ENCODE measurements around the gene HLX. TPM values are rescaled to one million over a fixed set of nuclear protein-coding genes. Genes with fewer than 3 reads are reported as not detected.
A peak's percentile ranks its signal among the peaks of the same experiment; 100 is the strongest.

HLX gene
- total RNA-seq, 1 donor from 2014 or later = 5.0 TPM

DNA sequence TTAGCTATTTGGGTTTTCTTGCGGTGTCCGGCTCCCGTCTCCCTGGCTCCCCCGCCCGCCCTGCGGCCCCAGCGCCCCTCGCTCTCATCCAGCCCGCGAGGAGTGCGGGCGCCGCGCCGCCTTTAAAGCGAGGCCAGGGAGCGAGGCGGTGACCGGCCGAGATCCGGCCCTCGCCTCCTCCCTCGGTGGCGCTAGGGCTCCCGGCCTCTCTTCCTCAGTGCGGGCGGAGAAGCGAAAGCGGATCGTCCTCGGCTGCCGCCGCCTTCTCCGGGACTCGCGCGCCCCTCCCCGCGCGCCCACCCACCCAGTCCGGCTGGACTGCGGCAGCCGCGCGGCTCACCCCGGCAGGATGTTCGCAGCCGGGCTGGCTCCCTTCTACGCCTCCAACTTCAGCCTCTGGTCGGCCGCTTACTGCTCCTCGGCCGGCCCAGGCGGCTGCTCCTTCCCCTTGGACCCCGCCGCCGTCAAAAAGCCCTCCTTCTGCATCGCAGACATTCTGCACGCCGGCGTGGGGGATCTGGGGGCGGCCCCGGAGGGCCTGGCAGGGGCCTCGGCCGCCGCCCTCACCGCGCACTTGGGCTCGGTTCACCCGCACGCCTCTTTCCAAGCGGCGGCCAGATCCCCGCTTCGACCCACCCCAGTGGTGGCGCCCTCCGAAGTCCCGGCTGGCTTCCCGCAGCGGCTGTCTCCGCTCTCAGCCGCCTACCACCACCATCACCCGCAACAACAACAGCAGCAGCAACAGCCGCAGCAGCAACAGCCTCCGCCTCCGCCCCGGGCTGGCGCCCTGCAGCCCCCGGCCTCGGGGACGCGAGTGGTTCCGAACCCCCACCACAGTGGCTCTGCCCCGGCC, 492 bp downstream of the HLX start:
- intact Hi-C loops (cut with DNase I) = loop anchor here (2.0 to 10.0 kb wide), 5 partner anchors 37 to 1575 kb away; no protein-coding TSS in a partner anchor
- ATAC-seq (peak; percentile 72), DNase-seq (ENCODE audit: missing footprints) (peak; percentile 89)

DNA sequence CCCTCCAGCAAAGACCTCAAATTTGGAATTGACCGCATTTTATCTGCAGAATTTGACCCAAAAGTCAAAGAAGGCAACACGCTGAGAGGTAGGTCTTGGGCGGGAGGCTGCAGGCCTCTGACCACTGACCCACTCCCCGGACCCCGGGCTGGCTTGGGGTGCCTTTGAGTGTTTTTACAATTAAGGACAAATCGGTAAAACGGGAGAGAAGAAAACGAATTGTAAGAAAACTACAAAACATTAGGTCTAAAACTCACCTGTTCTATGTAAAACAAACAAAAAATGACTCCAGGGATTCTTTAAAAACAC, 1.1 kb downstream of the HLX start:
- DNase-seq (ENCODE audit: missing footprints) (no peak), ATAC-seq (no peak)
- intact Hi-C loops (cut with DNase I) = loop anchor here (2.0 kb wide), 1 partner anchor 322 kb away; no protein-coding TSS in a partner anchor

DNA sequence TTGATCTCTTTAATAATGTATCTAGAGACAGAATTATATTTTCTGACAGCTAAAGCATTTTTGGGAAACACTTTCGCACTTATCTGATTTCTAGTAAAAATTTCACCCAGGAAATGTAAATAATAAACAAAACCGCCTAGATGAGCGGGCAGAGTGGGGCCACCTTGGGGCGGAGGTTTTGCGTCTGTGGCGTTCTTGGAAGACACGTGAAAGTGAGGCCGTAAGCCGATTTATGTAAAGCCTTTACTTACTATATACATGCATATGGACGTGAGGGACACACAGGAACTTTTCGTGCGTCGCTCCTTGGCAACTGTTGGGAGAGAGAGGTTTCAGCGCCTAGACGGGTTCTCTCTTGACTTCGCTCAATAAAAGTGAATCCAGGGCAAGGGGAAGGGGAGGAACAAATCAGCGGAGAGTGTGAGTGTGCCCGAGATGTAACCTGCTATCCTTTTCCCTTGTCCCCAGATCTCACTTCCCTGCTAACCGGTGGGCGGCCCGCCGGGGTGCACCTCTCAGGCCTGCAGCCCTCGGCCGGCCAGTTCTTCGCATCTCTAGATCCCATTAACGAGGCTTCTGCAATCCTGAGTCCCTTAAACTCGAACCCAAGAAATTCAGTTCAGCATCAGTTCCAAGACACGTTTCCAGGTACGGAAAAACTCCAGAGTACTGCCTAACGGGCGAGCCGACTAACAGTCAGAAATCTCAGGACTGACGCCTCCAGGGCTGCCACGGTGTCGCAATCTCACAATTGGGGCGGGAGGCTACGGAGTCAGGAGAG, 1.7 kb downstream of the HLX start:
- intact Hi-C loops (cut with DNase I) = loop anchor here (2.0 kb wide), 1 partner anchor 322 kb away; no protein-coding TSS in a partner anchor
- DNase-seq (ENCODE audit: missing footprints) (peak; percentile 90), ATAC-seq (no peak)

DNA sequence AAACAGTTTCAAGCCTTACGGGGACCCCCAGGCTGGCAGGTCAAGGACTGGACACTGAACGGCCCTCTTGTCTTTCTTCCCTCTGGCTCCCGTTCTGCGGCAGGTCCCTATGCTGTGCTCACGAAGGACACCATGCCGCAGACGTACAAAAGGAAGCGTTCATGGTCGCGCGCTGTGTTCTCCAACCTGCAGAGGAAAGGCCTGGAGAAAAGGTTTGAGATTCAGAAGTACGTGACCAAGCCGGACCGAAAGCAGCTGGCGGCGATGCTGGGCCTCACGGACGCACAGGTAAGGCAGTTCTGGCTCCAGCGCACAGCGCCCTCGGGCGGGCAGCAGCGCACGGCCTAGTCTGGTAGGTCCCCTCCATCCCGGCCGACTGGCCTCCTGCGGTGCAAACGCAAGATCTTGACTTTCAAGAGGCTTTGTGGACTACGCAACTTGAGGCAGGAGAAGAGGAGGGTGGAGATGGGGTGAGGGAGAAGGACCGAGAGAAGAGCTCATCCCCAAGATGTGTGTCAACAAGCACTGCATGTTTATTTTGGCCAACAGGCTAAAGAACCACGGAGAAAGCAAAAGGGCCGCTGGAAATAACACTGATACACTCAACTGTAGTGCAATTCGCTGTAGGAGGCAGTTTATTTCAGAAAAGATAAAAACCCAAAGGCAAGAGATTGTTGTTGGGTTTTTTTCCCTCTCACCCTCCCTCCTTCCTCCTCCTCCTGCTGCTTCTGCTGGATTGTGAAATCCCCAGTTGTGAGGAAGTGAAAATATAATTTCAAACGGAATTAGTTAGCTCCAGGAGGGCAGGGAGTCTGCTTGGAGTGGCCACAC, 3.0 kb downstream of the HLX start:
- ATAC-seq (no peak), DNase-seq (ENCODE audit: missing footprints) (no peak)
- intact Hi-C loops (cut with DNase I) = no loop called here

DNA sequence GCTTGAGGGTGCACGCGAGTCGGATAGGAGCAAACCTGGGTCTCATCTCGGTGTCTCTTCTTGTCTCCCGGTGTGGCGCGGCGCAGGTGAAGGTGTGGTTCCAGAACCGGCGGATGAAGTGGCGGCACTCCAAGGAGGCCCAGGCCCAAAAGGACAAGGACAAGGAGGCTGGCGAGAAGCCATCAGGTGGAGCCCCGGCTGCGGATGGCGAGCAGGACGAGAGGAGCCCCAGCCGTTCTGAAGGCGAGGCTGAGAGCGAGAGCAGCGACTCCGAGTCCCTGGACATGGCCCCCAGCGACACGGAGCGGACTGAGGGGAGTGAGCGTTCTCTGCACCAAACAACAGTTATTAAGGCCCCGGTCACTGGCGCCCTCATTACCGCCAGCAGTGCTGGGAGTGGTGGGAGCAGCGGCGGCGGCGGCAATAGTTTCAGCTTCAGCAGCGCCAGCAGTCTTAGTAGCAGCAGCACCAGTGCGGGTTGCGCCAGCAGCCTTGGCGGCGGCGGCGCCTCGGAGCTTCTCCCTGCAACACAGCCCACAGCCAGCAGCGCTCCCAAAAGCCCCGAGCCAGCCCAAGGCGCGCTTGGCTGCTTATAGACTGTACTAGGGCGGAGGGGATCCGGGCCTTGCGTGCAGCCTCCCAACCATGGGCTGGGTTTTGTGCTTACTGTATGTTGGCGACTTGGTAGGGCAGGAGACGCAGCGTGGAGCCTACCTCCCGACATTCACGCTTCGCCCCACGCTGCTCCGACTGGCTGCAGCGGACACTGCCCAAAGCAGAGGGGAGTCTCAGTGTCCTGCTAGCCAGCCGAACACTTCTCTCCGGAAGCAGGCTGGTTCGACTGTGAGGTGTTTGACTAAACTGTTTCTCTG, 5.1 kb downstream of the HLX start:
- intact Hi-C loops (cut with DNase I) = no loop called here
- peak; percentile 75 for DNase-seq (ENCODE audit: missing footprints)
- ATAC-seq = peak; percentile 17

DNA sequence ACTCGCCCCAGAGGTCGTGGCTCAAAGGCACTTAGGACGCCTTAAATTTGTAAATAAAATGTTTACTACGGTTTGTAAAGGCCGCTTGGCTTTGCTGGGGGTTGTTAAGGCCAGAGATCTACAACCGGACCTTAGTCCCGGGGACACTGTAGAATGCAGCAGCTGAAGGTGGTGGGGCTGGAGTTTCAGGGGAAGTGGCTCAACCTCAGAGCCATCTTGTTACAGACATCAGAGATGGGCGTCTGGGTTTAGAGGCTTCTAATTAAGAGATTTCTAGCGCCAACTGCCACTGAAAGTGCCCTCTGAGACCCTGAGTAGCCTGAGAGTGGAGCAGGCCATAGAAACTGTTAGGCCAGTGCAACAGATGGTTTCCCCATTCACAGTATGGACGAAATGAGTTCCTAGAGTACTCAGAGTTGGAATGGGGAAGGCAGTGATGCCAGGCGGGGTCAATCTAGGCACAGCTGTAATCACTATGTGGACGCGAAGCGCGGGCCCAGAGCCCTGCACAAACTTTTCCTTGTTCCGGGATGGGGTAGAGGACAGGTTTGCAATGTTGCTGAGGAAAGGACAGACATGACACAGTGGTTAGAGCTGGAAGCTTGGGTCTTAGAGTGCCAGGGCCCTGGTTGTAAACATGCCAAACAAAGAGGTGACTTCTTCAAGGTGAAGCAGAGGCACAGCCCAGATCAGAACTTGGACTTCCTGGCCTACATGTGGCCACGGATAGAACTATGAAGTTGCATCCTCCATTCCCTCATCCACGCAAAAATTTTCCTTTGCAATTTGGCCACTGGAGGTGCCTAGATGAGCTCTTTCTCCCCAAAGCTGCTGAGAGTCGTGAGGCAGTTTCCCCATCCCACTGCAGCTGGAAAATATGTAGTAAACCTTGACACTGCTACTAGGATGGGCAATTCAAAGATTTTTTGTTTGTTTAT, 6.0 kb downstream of the HLX start:
- ATAC-seq (no peak), DNase-seq (ENCODE audit: missing footprints) (no peak)
- intact Hi-C loops (cut with DNase I) = no loop called here

DNA sequence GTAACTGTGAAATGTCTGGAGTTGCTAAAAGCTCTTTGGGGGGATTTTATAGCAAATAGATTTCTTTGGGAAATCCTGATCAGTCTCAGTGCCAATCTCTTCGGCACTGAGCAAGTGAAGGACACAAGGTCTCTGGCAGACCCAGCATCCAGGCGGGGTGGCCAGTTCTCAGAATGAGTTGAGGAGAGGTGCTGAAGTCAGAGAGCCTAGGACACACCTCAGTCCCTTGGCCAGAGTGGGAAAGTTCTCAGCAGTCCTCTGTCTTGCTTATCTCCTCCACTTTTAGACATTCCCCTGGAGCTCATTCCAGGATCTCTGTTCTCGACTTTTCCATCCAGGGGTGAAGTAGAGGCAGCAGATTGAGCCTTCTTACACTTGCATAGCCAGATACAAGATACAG, 6.7 kb downstream of the HLX start:
- intact Hi-C loops (cut with DNase I) = no loop called here

DNA sequence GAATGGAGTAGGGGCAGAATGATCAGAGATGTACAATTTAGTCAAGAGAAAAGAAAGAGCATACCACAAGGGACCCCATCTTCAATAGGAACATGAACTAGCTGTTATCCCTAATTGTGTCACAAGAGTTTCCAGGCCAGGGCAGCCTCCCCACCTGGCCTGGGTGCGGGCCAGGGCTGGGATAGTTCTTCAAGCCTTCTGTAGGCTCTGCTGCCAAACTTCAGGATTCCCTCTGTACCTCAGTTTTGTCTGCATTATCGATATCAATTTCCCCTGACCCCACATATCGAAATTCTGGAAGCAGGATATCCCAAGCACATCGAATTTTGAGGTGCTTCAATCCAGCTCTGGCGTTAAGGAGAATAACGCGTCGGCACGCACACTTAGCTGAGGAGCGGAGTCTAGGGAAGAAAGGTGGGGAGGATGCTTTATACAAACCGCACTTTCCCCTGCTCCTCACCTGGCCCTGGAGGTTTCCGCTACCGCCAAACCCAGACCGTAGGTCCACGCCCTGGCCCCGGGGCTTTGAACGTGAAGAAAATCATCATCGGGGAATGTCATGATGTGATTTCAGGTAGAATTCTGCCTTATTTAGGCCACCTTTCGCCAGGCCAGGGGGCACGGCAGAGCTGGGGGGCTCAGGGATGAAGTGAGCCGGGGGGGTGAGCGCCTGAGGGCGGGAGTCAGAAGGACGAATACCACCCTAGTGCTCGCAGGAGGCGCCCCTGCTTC, 7.4 kb downstream of the HLX start:
- no peak for ATAC-seq
- no peak for DNase-seq (ENCODE audit: missing footprints)
- intact Hi-C loops (cut with DNase I) = no loop called here

More for the DNA sequence above, 6.7 kb downstream of the HLX start:
- DNase-seq (ENCODE audit: missing footprints) = no peak
- ATAC-seq = no peak

DNA sequence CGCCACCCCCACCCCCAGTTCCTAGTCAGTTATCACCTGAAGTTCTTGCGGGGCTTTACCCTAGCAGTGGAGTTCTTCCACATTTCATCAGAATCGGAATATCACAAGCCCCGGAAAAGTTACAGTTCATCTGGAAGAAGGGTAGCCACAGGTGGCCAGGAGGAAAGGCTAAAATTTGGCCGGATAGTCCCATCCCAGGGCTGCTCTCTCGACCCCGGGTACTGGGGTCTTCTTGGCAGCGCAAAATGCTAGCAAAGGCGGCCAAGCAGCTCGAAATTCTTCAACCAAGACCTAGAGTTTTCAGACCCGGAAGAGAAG, 7.9 kb downstream of the HLX start:
- DNase-seq (ENCODE audit: missing footprints) (no peak), ATAC-seq (no peak)
- intact Hi-C loops (cut with DNase I) = no loop called here

DNA sequence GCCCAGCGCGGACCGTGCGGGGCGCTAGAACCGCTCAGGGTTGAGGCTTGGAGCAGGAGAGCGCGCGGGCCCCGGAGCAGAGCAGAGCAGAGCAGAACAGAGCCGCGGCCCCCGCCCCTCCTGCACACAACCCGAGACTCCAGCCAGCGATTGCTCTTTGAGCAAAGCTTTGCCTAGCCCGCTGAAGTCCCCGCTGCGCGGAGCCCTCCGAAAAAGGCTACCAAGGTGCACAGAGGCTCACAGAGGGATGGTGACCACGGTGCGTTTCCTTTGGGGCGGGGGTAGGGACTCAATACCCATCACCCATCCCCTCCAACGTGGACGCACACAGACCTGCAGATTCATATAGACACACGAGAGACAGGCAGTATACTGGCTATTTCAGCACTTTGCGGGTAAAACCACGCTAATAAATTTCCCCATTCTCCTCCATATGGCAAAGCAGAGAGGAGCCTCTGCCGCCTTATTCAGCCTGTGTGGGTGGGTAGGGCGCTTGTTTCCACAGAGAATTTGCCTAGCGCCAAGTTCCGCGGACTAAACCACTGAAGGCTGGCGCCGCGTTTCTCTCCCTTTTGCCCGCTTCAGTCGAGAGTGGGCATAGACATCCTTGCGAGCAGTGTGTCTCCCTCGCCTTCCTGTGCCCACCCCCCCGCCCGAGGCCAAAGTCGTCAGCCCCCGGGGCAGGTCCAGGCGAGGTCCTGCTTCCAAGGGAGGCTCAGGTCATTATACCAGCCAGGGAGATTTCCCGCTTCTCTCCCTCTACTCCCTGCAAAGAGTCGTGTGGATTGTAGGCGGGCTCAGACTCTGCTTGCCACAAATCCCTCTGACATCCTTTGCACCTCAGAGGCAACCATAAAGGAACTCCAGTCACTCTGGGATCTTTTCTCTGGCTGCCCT, 8.5 kb downstream of the HLX start:
- intact Hi-C loops (cut with DNase I) = no loop called here
- peak; percentile 49 for ATAC-seq
- DNase-seq (ENCODE audit: missing footprints) = no peak

DNA sequence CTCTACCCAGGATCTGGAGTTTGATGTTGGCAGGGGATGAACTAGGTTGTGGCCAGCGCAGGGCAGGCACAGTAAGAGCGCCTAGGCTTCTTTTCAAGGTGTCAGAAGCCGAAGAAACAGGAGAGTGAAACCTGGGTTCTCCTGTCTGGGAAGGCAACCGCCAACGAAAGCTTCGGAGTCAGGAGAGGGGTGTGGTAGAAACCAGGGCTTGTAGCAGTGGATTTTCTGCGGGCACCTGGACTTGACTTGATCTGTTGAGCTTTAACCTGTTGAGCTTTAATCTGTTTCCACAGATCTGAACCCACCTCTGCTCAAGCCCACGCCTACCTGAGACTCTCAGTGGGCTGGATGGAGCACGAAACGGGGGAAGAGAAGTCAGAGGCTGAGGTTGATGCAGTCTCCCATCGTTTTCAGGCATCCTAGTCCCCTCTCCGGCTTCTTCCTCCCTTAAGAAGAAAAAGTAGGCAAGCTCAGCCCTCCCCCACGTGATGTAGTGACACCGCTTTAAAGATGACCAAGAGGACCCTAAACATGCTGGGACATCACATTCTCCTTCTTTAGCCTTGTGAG, 9.3 kb downstream of the HLX start:
- ATAC-seq (no peak), DNase-seq (ENCODE audit: missing footprints) (no peak)
- intact Hi-C loops (cut with DNase I) = no loop called here

DNA sequence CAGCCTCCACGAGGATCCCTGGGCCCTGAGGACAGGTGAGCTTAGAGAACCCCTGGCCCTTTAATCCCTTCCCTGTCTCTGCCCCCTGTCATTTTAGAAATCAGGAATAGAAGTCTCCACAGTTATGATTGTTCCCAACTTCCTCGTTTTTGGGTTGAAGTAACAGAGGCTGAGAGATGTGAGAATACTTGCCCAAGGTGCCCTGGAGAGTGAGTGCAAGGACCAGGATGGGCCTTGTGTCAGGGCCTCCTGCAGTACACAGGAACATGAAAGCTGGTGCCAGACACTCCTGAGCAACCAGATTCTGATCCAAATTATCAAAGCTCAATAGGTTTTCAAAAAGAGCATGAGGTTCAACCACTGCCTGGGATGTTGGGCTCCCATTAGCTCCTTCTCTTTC, 10.1 kb downstream of the HLX start:
- ATAC-seq = no peak

DNA sequence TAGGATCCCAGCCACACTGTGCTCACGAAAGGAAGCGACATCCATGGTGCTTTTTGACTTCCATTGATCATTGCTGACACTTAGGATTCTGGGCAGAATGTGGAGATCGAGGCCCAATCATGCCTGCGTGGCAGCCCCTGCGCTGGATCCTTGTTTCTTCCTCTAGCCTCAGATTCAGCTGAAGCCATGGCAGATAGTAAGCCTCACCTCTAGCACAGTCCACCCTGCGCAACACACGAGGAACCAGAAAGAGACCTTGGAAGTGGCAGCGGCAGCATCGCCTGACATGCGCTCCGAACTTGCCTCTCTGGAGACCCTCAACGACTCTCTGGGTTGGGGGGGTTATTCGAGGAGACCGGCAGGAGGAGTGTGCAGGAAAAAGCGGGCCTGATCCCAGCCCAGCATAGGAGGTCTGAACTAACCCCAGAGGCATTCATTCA, 10.6 kb downstream of the HLX start:
- intact Hi-C loops (cut with DNase I) = loop anchor here (10.0 kb wide), 1 partner anchor 95 kb away; no protein-coding TSS in a partner anchor
- ATAC-seq = no peak
- DNase-seq (ENCODE audit: missing footprints) = no peak

More for the DNA sequence above, 10.1 kb downstream of the HLX start:
- intact Hi-C loops (cut with DNase I) = no loop called here
- no peak for DNase-seq (ENCODE audit: missing footprints)

DNA sequence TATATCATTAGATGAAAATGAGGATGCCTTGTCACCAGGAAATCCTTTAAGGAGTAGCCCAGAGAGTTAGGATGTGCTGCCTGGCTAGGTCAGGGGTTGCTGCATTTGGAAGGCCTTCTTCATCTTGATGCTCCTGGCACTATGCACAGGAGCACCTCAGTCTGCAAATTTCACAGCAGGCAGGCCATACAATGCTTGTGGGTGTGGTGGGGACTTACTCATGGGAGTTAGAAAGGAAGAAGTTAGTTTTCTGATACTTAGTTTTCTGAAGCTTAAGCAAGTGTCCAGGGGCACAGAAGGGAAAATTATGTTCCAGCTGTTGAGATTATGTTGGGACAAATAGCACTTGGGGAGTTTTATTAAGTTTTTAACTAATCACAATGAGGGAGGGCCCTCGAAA, 11.4 kb downstream of the HLX start:
- ATAC-seq (no peak), DNase-seq (ENCODE audit: missing footprints) (no peak)
- intact Hi-C loops (cut with DNase I) = loop anchor here (10.0 kb wide), 1 partner anchor 94 kb away; no protein-coding TSS in a partner anchor
